GM21529 (cell line): ENCODE results near the gene MLC1.

Source experiments
- ATAC-seq: cut with Tn5 transposase; IDR thresholded peaks from one replicate; pipeline ENCODE4 v1.9.1; 2021; ENCODE audit not compliant: unreplicated experiment

Gene MLC1

DNA sequence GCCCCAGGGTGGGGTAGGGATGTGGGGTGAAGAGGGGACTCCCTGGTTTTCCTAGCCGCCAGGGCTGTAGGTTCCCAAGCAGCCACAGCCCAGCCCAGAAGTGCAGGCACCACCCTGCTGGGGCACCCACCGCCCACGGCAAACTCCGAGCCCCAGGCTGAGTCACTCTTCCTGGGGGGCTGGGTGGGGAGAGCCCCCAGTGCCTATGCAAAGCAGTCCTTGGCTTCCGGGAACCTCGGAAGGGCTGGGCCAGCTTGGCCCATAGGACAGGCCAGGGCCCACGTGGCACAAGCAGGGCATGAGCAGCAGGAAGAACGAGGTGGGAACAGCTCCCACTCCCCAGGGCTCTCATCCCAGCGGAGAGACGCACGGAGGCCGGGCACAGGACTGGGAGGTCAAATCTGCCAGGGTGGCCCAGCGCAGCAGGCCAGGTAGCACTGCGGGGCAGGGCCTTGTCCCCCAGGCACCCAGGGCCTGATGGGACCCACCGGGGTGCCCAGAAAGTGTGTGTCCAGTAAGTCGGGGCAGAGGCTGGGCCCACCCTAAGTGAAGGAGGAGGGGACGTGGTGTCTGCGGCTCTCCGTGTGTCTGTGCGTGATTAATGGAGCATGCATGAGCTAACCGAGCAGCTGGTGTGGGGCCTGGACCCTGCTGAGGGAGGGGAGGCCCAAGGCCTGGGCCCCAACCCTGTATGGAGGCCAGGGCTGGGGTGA is 68.1 kb downstream of the MLC1 start:
- ATAC-seq: peak; percentile 69

DNA sequence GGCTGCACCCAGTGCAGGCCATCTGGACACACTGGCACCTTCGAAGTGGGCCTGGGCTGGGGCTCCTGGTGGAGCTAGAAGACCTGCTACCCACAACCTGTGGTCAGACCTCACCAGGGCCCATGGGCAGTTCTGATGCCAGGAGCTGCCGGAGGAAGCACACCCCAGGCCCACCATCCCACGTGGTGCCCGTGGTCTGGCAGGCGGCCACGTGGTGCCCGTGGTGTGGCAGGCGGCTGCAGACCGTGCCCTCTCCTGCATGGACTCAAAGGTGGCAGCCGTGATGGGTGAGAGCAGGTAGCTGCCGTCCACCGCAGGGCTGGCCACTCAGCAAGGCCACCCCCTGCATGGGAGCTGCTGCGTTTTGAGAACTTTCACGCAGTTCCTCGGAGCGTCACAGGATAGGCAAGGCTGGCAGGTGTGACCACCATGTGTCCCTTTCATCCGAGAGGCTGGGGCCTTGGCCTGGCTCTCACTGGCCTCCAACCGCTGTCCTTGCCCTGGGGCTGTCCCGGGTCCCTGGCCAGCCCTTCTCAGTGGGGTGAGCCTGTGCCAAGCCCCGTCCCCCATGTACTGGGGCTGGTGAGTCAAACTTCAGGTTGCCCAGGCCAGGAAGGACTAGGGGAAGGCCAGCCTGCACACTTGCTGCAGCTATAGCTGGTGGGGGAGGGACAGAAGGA is 68.8 kb downstream of the MLC1 start:
- peak; percentile 41 for ATAC-seq

DNA sequence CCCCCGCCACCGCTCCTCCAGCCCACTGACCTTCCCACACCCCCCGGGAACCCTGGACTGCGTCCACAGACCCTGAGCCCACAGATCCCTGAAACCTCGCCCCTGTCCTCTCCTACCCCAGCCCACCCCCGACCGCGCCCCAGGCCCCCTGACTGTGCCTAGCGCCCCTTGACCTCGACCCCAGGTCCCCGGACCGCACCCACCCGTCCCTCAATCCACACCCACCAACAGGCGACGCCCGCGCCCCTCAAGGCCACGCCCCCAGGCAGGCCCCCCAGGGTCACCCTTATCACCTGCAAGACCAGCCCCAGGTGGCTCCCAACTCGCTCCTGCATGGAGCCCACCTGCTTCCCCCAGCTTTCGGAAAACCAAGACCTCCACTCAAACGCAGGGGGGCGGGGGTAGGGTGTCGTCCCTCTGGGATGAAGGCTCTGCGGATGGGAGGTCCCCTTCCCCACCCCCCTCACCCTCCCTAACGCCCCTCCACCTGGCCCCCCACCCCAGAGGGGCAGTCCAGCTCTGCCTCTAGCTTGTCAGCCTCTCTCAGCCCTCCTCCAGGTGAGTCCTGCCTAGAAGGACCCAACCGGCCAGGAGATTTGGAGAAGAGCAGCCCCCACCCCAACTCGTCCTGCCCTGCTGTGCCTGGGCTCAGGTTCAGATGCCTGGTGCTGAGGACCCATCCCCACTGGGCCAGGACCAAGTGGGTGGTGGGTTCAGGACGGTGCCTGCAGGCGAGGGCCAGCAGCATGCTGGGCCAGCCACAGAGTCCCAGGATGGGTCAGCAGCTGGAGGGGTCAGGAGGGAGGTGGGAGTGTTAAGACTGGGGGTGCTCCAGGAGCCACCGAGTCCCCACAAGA is 69.5 kb downstream of the MLC1 start:
- ATAC-seq: no peak

DNA sequence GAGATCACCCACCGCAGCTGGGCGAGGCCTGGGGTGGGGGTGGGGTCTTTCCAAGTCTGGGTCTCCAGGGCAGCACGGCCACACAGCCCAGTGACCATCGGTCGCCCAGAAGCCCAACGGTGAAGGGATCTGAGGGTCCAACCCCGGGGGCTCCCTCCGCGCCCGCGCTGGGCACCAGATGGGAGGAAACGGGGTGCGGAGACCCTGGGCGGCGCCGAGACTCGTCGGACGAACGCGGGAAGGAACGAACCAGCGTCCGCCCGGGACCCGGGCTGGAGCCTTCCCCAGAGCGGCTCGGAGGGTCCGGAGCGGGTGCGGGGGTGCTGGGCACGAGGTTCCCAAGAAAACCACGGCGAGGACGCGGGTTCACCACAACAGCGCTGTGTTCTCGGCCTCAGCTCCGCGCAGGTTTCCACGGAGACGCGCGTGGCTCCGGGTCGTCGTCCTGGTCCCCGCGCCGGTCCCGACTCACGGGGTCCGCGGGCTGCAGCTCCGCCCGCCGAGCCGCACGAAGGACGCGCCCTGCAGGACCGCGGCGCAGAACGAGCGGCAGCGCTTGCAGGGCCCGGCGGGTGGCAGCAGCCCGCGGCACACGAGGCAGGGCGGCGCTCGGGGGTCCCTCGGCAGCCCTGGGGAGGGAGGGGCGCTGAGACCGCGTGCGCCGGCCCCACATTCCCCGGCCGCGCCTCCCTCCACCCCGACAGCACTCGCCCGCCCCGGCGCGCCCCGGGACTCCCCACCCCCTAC is 70.4 kb downstream of the MLC1 start:
- no peak for ATAC-seq

DNA sequence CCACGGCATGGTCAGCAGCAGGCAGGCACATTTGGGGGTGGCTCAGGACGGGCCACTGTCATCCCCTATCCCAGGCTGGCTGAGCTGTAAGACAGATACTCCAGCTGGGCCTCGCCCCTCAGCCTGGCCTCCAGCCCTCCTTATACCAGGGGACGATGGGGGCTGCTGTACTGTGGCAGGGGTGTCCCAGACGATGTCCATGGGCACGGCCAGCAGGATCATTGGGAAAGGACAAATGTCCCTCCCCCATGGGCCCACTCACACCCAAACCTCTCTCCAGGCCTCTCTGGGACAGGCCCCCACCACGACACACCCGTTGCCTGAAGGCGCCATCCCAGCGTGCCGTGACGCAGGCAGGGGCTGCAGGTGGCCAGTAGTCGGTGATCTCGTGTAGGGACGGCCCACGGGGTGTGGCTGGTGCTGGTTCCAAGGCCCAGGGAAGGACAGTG is 71.1 kb downstream of the MLC1 start:
- ATAC-seq: no peak

DNA sequence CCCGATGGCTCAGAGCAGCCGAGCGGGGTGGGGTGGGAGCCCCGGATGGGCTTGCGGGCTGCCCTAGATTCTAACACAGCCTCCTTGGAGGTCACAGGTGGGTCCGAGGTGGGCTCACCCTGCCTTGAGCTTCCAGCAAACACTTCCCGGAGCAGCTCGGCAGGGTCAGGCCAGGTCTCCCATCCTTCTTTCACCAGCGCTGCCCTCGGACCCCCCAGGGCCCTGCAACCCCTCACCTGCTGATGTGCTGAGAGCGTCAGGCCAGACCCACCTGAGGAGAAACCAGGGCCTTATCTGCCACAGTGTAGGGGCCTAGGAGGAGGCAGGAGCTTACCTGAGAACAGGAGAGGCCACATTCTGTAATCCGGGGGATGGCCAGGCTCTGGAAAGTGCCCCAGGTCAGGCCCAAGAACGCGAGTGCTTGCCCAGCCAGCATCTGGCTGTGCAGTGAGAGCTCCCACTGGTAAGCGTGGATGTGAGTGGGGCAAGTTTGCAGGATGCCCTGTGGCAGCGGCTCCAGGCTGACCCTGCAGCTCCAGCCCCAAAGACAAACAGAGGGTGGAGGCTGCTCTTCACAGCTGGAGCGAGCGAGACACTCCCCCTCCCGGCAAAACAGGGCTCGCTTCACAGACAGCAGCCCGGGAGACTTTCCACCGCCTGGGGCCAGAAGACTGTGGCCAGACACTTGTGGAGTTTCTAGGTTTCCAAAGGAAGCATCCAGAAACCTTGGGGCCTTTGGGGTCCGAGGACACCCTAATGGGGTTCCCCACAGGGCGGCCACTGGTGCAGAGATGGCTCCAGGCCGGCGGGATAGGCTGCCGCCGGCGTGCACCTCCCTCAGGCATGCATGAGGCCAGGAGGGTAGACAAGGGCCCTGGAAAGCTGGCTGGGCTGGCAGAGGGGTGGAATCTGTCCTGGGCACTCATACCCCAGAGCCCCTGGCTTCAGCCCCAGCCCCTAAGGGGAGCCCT is 72.7 kb downstream of the MLC1 start, which contains the start of gene IL17REL:
IL17REL (minus strand) TSS at position 555 of the 971 bp plus-strand sequence; CDS start at position 436, 119 bp downstream.
- ATAC-seq: no peak

DNA sequence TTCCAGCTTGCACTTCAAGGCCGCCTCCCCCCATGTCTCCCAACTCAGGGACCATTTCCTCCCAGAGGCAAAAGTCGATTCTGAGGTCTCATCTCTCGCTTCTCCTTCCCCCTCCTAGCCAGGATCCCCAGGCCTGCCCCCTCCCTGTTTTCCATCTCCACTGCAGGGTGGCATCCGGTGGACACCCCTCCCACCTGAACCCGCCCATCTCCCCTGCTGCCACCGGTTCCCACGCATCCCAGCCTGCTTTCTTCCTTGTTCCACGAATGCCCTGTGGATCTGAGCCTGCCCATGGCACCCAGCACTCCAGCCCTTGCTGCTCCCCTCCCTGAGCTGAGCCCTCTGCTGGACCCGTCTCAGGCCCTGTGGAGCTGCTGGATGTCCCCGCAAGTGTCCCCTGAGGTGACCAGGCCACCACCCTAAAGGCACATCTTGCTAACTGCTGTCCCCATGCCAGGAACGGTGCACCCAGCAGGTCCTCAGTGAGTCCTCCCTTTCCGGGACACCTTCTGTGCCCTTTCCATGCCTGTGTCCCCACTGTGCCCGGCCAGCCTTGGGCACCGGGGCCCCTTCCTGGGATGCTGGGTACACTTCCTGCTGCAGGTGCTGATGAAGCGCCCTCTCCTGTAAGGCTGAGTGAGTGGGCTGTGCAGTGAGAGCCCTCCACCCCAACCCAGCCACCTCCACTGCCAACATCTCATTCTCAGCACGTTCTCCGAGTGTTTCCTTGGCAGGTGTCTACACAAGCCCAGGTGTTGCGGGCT is 73.6 kb downstream of the MLC1 start:
- ATAC-seq: no peak

DNA sequence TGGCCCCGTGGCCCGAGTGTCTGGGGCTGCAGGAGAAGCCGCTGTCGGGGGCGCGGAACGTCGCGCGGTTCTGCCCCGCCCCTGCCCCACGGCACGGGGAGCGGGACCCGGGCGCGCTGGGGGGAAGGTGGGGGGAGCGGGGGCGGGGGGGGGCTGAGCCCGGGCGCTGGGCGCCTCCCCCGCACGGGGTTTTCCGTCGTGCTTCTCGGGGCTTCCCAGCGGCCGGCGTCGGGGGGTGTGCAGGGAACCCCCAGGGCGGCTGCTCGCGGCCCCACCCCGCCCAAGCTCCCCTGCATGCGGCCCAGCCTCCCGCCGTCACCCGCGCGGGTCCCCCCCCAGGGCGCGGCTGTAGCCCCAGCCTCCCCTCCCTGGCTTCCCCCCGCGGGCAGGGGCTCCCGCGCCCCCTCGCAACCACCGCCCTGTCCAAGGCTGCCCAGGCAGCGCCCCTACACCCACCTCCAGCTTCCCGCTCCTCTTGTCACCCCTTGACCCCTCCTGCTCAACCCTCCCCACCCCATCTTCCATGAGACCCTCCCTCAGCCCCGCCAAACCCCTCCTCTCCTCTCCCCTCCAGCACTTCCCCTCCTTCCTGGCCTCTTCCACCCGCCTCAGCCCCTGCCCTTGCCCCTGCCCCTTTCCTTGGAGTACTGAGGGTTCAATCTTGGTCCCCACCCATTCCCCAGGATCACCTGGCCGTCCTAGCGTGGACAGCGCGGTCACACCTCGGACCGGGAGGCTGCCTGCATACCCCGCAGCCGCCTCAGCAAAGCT is 74.4 kb downstream of the MLC1 start:
- ATAC-seq: no peak

DNA sequence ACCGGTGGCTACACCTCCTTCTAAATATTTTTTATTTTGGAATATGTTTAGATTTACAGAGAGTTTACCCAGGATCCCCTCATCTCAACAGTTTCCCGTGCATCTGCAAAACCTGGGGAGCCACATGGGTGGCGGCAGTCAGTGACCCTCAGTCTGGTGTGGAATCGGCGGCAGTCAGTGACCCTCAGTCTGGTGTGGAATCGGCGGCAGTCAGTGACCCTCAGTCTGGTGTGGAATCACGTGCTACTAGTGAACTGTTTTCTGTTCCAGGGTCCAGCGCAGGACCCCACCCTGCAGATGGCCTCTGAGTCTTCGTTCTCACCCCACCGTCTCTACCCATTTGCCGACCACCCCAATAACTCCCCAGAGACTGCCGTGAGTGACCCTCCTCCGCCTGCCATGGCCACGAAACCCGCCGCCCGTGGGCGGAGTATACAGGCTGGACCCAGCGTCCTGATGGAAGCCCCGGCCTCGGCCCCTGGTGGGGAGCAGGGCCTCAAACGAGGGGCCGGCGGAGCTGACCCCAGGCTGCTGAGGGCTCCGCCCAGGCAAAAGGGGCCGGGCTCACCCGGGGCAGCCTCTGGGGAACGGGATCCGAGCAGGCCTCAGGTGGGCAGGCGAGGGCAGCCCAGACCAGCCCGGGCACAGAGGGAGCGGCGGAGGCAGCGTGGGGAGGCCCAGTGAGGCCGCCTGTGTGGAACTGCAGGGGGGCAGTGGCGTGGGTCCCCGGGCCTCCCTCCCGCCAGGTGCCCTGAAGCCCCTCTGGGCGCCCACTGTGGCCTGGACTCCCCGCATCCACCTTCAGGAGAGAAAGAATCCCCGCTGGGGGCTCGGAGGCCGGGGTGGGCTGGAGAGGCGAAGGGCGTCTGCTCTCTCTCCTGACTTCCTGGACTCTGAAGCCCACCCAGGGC is 75.2 kb downstream of the MLC1 start:
- no peak for ATAC-seq
